Osteocyte (in vitro differentiated cells): ENCODE data around the gene ZNF844. TPM values are rescaled to one million over a fixed set of nuclear protein-coding genes. Genes with fewer than 3 reads are reported as not detected.
"Not testable (repeated sequence)": the region's sequence is repeated elsewhere in the genome, so short reads cannot be mapped to it uniquely, and the experiment has no call there.

ENCODE experiments used
- DNase-seq: peaks from one replicate; pipeline ENCODE4 v3.0.0; 2021; ENCODE audit warnings: mixed read lengths; ENCODE audit not compliant: unreplicated experiment; ENCODE audit errors: extremely low spot score
- H3K27ac Mint-ChIP-seq: one replicate; pipeline ENCODE4 v1.8.0; 2021; ENCODE audit warnings: mild to moderate bottlenecking, mixed read lengths; ENCODE audit not compliant: unreplicated experiment
- H3K27me3 Mint-ChIP-seq: one replicate; pipeline ENCODE4 v1.8.0; 2021; ENCODE audit warnings: mixed read lengths; ENCODE audit not compliant: unreplicated experiment
- H3K36me3 Mint-ChIP-seq: one replicate; pipeline ENCODE4 v1.8.0; 2021; ENCODE audit warnings: mixed read lengths; ENCODE audit not compliant: unreplicated experiment
- H3K4me1 Mint-ChIP-seq: one replicate; pipeline ENCODE4 v1.8.0; 2021; ENCODE audit warnings: mixed read lengths; ENCODE audit not compliant: unreplicated experiment
- H3K4me3 Mint-ChIP-seq: one replicate; pipeline ENCODE4 v1.8.0; 2021; ENCODE audit warnings: mild to moderate bottlenecking, moderate library complexity, mixed read lengths; ENCODE audit not compliant: unreplicated experiment
- H3K9me3 Mint-ChIP-seq: one replicate; pipeline ENCODE4 v1.8.0; 2021; ENCODE audit warnings: mixed read lengths; ENCODE audit not compliant: unreplicated experiment
- total RNA-seq: library from RNA; stranded (reverse); gene quantifications from 2 replicates; pipeline ENCODE4 v1.2.1, GENCODE V29; 2021
- TF ChIP-seq, protein P1 (sequence below): fragments of 200-600 bp; sonication (generic); IDR thresholded peaks from 2 replicates; pipeline ENCODE4 v1.5.0; 2021; ENCODE audit warnings: antibody characterized with exemption, mild to moderate bottlenecking, moderate library complexity

The ZNF844 gene
- total RNA-seq, 1 donor from 2014 or later = 12.7 TPM

DNA sequence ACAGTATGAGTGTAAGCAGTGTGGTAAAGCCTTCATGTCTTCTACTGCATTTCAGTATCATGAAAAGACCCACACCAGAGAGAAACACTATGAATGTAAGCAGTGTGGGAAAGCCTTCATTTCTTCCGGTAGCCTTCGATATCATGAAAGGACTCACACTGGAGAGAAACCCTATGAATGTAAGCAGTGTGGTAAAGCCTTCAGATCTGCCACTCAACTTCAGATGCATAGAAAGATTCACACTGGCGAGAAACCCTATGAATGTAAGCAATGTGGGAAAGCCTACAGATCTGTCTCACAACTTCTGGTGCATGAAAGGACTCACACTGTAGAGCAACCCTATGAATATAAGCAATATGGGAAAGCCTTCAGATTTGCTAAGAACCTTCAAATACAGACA lies 12.8 kb downstream of the ZNF844 start:
- no peak overlapping the region for H3K27ac Mint-ChIP-seq
- H3K27me3 Mint-ChIP-seq = no peaks in the 10 kb centered on the region
- H3K36me3 Mint-ChIP-seq = peaks cover 75% of the 10 kb centered on the region
- H3K4me1 Mint-ChIP-seq = no peaks in the 10 kb centered on the region
- H3K9me3 Mint-ChIP-seq = peaks cover 41% of the 10 kb centered on the region
- H3K4me3 Mint-ChIP-seq = no peak overlapping the region
- TF ChIP-seq, protein P1, sequence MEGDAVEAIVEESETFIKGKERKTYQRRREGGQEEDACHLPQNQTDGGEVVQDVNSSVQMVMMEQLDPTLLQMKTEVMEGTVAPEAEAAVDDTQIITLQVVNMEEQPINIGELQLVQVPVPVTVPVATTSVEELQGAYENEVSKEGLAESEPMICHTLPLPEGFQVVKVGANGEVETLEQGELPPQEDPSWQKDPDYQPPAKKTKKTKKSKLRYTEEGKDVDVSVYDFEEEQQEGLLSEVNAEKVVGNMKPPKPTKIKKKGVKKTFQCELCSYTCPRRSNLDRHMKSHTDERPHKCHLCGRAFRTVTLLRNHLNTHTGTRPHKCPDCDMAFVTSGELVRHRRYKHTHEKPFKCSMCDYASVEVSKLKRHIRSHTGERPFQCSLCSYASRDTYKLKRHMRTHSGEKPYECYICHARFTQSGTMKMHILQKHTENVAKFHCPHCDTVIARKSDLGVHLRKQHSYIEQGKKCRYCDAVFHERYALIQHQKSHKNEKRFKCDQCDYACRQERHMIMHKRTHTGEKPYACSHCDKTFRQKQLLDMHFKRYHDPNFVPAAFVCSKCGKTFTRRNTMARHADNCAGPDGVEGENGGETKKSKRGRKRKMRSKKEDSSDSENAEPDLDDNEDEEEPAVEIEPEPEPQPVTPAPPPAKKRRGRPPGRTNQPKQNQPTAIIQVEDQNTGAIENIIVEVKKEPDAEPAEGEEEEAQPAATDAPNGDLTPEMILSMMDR = no peak
- DNase-seq = no peak

DNA sequence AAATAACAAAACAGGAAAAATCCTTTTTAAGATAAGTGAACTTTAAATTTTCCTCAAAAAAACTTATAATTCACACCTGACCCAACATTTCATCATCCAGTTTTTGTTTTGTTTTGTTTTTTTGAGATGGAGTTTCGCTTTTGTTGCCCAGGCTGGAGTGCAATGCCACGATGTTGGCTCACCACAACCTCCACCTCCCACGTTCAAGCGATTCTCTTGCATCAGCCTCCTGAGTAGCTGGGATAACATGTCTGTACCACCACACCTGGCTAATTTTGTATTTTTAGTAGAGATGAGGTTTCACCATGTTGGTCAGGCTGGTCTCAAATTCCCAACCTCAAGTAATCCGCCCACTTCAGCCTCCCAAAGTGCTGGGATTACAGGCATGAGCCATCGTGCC lies 18.8 kb downstream of the ZNF844 start:
- H3K36me3 Mint-ChIP-seq = peaks cover 31% of the 10 kb centered on the region
- peaks cover 22% of the 10 kb centered on the region for H3K9me3 Mint-ChIP-seq
- H3K4me1 Mint-ChIP-seq, H3K27ac Mint-ChIP-seq, DNase-seq, H3K4me3 Mint-ChIP-seq, H3K27me3 Mint-ChIP-seq: not testable (repeated sequence)

DNA sequence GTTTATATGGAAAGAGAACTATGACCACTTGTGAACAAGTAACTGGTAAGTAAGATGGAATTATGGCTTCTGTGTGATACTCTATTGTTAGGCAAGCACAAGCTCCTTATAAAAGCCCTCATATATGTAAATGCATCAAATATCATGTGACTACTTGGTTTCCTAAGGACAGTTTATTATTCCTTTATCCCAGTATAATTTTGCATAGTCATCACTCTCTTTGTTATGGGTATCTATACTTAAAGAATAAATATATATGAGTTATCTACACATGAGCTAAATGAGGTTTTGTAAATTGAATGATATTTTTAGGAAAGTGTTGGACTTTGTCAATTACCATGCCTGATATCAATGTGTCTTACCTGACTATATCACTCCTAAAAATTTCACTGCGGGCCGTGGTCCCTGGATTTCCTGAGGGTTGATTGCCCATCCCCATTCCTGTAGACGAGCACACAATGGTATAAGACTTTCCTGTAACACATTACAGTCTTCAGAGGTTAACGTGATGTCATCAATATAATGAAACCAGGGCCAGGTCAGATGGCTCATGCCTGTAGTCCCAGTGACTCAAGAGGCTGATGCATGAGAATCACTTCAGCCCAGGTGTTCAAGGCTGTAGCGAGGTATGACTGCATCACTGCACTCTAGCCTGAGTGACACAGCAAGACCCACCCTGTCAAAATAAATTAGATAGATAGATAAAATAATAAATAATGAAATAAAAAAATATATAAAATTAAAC lies 20.7 kb downstream of the ZNF844 start:
- Mint-ChIP-seq H3K36me3 (peaks cover 21% of the 10 kb centered on the region), H3K4me1 (no peaks in the 10 kb centered on the region), H3K27ac (no peak overlapping the region), H3K27me3 (no peaks in the 10 kb centered on the region), H3K4me3 (no peak overlapping the region), H3K9me3 (peaks cover 21% of the 10 kb centered on the region)
- DNase-seq = no peak
- TF ChIP-seq, protein P1 = no peak

DNA sequence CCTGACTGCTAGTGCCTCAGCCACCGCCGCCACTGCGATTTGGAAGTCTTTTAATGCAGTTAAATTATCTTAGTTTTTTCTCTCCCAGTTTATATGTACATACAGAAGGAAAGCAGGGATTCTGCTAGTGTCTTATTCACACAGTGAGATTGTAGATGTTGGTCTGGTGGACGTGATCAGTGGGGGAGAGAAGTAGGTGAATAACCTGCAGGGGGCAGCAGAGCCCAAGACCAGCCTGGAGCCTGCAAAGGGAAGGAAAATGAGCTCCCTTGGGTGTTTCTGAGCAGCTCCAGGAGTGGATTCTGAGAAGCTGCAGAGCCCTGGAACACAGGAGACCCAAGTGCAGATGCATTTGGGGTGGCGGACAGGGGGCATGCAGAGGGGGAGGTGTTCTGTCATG lies 26.3 kb downstream of the ZNF844 start:
- DNase-seq = peak; percentile 85
- Mint-ChIP-seq H3K36me3 (peaks cover 4% of the 10 kb centered on the region), H3K4me1 (peaks cover 15% of the 10 kb centered on the region), H3K4me3 (peak overlapping the region; percentile 52), H3K9me3 (peaks cover 15% of the 10 kb centered on the region), H3K27ac (no peak overlapping the region), H3K27me3 (no peaks in the 10 kb centered on the region)
- TF ChIP-seq, protein P1 = peak; percentile 64

DNA sequence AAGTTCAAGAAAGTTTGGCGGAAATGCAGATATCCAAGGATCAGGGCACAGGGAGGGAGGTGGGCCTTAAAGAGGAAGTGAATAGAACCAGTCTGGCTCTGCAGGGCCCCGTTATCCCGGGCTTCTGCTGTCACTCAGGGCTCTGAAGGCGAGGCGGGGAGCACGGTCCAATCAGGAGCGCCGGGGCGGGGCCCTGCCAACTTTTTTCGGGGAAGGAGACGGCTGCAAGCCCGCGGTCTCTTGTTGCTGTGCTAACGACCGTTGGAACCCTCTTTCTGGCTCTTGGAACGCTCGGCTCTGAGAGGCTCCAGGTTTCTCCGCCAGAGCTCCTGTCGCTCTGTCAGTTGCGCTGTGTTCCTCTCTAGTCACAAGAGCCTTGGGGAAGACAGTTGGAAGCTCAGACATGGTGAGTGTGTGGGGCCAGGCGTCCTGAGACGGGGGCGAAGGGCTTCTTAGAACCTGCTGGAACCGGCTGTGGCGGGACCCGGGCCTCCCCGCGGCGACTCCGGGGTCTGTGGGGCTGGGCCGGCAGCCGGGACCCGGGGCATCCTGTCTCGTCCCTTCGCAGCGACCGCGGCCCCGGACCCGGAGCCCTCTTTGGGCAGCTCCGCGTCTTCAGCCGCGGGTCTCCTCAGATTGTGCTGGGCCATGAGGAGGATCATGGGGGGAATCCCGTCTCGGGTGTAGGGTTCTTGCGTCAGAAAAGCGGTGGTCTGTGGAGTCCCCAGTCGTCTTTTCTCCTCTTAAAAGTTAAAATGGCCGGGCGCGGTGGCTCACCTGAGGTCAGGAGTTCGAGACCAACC lies 27.7 kb downstream of the ZNF844 start:
- no peaks in the 10 kb centered on the region for H3K27me3 Mint-ChIP-seq
- H3K27ac Mint-ChIP-seq = peak overlapping the region; percentile 96
- H3K4me1 Mint-ChIP-seq = peaks cover 15% of the 10 kb centered on the region
- DNase-seq = peak; percentile 95
- TF ChIP-seq, protein P1 = no peak
- H3K36me3 Mint-ChIP-seq = peaks cover 12% of the 10 kb centered on the region
- peak overlapping the region; percentile 86 for H3K4me3 Mint-ChIP-seq
- H3K9me3 Mint-ChIP-seq = peaks cover 18% of the 10 kb centered on the region
